Epidermal melanocyte (primary cell): ENCODE data around the gene SEC22B.
"Not testable (repeated sequence)": the region's sequence is repeated elsewhere in the genome, so short reads cannot be mapped to it uniquely, and the experiment has no call there.

ENCODE experiments used
- DNase-seq: peaks from one replicate; pipeline ENCODE4 v3.0.0; 2011; ENCODE audit warnings: low spot score; ENCODE audit not compliant: insufficient read length

SEC22B gene

DNA sequence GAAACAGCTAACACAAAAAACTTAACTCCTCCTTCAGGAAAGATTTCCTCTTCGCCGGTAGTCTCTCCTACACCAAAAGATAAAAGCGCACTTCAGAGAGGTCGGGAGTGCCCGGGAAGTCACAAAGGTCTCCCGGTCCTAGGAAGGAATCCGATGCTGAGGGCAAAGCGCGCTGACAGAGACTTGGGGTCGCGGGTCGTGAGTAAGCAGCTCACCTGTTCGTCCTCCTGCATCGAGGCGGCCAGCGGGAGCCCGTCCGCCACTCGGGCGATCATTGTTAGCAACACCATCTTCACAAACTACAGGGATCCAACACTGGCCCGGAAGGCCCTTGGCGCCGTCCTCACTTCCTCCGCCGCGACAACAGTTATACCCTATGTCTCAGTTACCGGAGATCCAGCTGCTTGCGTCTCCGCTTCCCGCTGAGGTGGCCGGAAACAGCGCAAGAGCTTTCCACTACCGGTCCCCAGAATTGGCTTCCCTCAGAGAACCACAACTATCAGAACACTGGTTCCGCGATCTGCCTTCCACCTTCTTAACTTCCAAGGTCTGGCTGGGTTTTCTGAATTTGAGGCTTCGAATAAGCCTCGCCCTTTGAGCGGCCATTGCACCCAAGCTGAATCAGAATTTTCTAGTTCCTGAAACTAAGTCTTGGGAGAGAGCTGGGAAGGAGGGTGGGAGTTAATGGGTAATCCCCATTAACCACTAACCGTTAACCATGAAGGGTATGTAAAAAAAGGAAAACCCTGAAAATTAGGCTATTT is at the start of gene SEC22B:
SEC22B (minus strand) TSS at position 429 of the 764 bp plus-strand sequence; CDS start at position 290, 139 bp downstream.
- DNase-seq, result peak; percentile 29

DNA sequence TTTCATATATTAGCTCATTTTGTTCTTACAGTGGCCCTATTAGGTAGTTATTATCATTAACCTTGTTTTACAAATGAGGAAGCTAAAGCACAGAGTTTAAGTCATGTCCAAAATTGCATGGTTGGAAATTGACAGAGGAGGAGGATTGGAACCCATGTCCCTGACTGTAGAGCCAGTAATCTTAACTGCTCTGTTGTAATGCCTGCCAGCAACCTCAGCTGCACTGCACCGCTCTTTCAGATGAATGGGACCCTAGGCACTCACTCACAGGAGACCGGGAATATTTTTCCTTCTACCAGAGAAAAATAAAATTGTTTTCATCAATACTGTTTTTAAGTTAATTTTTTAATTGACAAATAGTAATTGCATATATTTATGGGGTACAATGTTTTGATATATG is 41.6 kb upstream of the SEC22B start:
- DNase-seq, result not testable (repeated sequence)

DNA sequence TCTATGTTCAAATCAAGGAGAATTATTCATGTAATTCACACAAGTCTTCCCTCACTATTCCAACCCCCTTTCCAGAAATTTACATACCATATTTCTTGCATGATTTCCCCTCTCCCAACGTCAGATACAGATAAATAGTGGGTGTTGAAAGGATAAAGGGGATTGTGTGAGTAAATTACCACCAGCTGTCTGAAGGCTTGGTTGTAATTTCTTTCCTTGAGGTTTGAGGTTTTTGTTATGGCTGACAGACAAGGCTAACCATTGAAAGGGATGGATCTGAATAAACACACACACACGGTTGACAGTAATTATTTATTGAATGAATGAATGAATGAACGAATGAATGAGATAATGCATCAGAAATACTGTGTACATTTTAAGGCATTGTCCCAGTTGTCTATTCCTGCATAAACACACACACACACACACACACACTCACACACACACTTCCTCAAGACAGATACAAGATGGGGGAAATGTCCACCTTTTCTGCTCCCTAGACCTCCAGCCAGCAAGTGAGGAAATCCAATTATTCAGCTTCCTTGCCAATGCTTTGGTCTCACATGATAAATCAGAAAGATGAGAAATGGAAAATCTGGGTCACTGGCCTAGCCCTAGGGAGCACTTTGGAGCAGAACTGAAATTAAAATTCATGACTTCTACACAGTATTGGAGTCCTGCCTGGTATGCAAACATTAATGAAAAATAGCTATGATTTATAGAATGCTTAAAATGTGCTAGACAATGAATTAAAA is 41.0 kb upstream of the SEC22B start:
- not testable (repeated sequence) for DNase-seq

DNA sequence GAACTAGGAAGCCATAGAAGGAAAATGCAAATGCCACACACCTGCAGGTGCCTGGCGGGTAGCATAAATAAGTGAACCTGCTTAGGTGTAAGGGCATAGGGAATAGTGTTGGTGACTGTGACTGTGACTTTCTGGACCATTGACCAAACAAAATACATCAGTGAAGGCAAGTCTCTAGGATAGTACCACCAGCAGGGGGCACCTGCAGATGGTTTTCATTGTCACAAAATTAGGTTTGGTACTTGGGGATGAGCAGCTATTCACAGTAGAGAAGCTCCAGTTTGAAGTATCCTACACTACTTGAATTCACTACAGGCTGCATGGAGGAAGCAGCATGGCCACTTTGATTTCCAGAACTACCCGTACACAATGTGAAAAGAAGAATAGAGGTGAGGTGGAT is 37.3 kb upstream of the SEC22B start:
- DNase-seq, result not testable (repeated sequence)

DNA sequence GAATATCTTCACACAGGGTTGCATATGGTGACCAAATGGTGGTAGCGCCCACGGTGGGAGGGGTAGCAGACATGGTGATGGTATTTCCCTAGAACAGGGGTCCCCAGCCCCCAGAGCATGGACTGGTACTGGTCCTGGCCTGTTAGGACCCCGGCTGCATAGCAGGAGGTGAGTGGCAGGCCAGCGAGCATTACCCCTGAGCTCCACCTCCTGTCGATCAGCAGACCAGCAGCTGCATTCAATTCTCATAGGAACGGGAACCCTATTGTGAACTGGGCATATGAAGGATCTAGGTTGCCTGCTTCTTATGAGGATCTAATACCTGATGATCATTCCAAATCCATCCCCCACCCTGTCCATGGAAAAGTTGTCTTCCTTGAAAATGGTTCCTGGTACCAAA is 34.4 kb upstream of the SEC22B start:
- DNase-seq, result not testable (repeated sequence)

DNA sequence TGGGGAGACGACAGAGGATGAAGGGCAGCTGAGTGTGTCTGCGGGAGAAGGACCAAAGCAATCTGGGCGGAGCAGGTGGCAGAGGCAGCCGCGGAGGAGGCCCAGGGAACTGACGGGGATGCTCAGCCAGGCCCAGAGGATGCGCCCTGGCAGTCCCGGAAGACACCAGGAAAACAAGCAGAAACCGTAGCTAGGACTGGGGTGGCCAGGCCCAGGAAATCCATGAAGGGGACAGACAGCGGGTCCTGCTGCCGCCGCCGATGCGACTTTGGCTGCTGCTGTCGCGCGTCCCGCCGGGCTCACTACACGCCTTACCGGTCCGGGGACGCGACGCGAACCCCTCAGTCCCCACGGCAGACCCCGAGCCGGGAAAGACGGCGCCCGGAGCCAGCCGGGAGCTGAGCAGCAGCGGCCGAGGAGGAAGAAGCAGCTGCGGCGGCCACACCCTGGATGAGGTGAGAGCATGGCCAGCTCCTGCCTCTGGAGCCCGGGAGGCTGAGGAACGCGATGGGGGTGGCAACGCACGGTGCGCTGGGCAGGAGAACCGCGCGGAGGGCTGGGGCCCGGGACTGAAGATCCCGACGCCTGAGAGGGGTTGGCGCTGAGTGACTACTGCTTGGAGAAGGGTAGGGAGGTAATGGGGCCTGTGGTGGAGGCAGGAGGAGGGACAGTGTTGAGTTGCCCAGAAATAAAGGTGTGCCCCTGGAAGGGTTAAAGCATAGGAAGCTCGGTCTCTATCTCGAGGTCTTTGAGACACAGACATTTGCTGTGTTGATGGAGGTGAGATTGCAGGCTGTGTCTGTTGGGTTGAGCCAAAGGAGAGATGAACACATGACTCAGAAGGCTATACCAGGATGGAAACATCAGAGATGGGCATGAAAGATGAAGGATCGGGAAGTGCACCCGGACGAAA is 20.8 kb upstream of the SEC22B start:
- not testable (repeated sequence) for DNase-seq

DNA sequence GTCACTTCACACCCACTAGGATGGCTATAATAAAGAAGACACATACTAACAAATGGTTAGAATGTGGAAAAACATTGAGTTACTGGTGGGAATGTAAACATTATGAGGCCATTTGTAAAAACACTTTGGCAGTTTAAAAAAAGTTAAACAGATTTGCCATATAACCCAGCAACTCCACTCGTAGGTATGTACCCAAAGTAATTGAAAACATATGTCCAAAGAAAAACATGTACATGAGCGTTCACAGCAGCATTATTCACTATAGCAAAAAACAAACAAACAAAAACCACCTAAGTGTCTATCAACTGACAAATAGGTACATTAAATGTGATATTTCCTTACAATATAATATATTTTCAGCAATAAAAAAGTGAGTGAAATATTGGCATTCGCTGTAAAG is 12.3 kb upstream of the SEC22B start:
- DNase-seq, result not testable (repeated sequence)

DNA sequence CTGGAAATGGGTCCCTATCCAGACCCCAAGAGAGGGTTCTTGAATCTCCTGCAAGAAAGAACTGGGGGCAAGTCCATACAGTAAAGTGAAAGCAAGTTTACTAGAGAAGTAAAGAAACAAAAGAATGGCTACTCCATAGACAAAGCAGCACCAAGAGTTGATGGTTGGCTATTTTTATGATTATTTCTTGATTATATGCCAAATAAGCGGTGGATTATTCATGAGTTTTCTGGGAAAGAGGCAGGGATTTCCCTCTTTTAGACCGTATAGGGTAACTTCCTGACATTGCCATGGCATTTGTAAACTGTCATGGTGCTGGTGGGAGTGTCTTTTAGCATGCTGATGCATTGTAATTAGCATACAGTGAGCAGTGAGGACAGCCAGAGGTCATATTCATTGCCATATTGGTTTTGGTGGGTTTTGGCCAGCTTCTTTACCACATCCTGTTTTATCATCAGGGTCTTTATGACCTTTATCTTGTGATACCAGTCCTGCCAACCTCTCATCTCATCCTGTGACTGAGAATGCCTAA is 5.9 kb upstream of the SEC22B start:
- DNase-seq, result not testable (repeated sequence)

DNA sequence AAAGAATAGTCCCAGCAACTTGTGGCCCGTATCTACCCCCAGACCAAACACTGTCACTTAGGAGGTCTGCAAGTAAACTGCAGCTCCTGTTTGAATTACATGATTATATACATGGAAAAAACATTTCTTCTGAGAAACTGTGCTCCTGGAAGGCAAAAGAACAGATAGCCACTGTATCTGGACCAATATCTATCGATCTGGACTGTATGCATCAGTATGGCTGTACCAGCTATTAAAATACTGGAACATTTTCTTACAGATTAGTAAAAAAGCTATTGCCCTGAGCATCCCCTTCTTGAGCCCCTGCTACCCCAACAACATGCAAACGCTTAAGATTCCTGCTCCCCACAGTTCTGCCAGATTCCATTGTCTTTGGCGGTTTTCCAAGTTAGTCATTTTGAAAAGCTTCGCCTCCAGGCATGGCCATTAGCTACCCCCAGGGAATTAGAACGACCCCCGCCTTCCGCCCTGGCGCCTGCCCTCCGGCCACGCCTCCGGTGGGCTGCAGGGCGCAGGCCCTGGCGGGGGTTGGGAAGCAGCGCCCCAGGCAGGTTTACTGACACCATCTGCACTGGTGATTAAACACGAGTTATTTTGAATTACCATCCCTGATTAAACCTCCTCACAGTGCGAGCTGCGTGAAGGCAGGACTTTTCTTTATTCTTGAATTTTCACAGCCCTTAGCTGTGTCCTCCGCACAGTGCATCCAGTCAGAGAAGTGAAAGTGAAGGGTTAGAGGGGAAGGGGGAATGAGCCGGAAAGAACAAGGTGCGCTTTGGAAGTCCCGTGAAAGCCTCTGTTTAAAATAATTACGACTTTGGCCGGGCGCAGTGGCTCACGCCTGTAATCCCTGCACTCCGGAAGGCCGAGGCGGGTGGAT is 3.7 kb upstream of the SEC22B start:
- DNase-seq, result not testable (repeated sequence)

DNA sequence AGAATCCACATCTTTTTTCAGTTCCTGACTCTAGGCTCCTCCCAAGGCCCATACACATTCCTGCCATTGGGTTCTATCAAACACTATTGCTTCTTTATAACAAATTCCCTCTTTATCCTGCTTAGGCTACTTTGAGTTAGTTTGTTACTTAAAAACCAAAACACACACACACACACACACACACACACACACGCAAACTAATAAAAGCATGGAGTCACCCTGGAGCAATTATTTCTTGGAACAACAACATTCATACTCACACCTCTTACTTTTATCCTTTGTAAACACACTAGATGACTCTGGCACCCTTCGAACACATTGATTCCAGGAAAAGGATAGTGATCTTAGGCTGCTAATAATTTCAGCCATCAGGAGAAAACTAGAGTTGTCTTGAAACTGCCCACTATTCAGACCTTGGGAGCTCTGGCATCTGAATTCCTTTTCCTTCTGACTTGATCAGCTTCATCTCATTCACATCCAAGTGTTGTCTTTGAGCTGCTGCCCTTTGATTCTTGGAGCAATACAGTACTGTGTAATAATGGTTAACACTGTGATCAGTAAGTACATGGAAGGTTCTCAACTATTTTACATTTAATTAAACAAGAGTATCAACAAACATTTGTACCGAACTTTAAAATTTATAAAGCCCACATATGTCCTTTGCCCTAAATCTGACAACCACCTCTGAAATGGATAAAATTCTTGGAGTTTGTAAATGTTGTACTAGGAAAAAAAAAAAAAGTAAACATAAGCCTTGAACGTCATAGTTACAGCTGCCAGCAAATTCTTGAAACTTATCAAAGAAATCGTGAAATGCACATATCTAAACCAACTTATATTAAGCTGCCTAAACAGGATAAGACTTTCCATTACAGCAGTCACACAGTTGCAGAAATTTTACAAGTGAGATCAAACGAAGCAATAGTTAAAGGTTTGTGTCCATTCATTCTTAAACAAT is 2.8 kb upstream of the SEC22B start:
- no peak for DNase-seq

DNA sequence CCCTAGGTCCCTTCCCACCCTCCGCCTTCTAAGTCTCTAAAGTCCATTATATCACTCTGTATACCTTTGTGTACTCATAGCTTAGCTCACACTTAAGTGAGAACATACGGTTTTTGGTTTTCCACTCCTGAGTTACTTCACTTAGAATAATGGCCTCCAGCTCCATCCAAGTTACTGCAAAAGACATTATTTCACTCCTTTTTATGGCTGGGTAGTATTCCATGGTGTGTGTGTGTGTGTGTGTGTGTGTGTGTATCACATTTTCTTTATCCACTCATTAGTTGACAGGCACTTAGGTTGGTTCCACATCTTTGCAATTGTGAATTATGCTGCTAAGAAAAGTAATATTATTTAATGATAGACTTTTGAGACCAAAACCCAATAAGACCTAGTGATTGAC is 1.7 kb upstream of the SEC22B start:
- DNase-seq, result not testable (repeated sequence)

DNA sequence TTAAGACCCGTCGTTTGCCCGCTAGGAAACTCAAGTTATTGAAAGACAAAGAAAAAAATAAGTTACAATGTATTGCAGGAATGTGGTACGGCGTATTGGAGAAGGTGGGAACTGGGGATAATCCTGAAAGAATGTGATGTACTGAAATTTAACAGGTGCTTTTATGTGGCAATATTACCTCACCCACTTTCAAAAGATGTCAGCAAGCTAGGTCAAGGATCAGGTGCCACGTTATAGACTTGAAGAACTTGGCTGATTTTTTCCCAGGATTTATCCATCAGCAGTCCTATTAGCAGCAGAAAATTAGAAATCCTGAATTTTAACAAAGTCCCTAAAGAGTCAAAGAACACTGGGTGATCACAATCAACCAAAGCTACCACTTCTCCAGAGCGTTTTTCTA is 632 bp downstream of the SEC22B start:
- DNase-seq, result not testable (repeated sequence)

DNA sequence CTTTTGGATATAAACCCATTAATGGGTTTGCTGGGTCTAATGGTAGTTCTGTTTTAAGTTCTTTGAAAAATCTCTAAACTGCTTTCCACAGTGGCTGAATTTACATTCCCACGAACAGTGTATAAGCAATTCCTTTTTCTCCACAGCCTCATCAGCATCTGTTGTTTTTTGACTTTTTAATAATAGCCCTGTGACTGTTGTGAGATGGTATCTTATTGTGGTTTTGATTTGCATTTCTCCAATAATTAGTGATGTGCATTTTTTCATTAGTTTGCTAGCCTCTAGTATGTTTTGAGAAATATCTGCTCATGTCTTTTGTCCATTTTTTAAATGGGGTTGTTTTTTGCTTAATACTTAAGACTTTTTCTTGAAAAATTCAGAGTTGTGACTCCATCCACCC is 11.6 kb downstream of the SEC22B start:
- not testable (repeated sequence) for DNase-seq

DNA sequence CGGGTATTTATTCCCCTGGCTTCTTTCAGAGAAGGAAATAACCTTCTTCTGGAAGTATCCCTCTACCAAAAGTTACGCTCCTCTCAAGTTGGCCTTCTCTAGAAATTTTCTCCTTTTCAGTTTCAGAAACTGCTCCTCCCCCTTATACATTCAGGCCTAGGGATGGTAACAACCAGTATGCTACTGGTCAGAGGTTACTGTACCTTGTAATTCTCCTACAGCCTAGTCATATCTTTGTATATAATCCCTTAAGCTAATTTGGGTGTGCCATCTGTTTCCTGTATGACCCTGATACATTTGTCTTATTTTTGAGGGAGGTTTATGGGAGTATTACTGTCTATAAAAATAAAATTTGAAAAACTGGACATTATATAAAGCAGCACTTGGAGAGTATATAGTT is 14.3 kb downstream of the SEC22B start:
- DNase-seq, result not testable (repeated sequence)

DNA sequence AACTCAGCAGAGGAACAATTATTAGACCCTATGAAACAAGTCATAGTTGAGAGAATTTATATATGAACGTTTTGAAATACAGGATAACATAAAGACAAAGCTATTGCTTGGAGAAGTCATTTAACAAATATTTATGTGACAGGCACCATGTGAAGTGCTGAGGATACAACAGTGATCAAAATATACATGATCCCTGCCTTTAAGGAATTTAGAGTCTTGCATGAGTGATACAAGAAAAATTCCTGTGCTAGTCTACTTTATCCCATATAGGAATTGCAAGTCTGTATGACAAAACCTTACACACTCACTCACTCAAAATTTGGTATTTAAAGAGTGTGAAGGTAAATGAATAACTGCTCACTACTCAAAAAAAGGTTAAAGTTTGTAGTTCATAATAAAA is 17.8 kb downstream of the SEC22B start:
- DNase-seq, result not testable (repeated sequence)

DNA sequence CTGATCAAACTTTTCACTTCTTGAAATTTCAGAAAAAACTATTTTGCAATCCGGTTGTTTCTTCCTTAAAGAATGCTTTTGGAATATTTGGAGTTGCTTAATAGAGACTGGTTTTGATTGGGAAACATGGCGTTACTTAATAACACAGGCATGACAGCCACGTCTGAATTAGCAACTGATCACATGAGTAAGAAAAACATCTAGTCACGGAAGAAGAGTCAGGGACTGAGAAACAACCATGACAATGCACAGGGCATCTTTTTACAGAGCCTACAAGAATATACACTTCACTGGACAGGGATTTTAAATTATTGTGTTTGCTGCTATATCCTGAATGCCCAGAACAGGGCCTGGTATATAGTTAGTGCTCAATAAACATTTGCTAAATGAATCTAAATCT is 18.2 kb downstream of the SEC22B start:
- not testable (repeated sequence) for DNase-seq

DNA sequence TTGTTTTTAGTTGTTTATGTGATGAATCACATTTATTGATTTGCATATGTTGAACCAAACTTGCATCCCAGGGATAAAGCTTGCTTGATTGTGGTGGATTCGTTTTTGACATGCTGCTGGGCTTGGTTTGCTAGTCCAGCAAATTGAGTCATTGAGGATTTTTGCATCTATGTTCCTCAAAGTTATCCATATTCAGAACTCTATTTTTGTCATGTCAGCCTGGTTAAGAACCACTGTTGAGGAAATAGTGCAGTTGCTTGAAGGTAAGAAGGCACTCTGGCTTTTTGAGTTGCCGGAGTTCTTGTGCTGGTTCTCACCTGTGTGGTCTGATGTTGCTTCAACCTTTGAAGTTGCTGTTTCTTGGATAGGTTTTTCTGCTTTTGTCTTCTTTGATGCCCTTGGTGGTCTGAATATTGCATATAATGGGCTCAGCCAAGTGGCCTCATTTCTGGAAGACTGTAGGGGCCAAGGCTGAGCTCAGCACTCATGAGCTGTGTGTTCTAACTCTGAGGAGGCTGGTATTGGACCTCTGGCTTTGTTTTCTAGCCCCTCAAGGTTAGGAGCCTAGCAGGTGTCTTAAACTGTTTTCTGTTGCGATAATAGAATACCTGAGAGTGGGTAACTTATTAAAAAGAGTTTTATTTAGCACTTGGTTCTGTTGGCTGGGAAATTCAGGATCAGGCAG is 26.0 kb downstream of the SEC22B start:
- not testable (repeated sequence) for DNase-seq

DNA sequence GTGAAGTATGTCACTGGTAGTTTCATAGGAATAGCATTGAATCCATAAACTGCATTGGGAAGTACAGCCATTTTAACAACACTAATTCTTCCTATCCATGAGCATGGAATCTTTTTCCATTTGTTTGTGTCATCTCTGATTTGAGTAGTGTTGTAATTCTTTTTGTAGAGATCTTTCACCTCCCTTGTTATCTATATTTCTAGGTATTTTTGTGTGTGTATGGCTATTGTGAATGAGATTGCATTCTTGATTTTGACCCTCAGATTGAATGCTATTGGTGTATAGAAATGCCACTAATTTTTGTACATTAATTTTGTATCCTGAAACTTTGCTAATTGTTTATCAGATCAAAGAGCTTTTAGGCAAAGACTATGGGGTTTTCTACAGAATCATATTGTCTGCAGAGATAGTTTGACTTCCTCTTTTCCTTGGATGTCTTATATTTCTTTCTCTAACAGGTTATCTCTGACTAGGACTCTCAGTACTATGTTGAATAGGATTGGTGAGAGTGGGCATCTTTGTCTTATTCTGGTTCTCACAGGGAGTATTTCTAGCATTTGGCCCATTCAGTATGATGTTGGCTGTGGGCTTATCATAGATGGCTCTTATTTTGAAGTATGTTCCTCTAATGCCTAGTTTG is 26.8 kb downstream of the SEC22B start:
- DNase-seq, result not testable (repeated sequence)
